ENCODE results near the gene GAPVD1.

DNA sequence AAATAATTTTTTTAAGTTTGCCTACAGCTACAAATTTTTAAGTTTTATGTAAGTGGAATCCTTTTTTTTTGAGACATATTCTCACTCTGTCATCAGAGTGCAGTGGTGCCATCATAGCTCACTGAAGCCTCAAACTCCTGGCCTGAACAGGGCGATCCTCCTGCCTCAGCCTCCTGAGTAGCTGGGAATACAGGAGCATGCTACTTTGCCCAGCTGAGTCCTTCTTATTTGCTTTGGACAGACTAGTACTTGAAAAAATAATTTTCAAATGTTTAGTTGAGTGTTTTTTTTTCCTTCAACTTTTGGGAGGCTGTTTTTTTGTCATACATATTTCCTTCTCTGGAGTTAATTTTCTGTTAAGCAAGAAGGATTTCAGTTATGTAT lies 7.4 kb downstream of the GAPVD1 start:
- no peak for TF ChIP-seq POLR2AphosphoS5 (IDR thresholded peaks at IDR 0.05; ENCODE audit: low read depth, low read length)
- no peak for TF ChIP-seq SIN3A (IDR thresholded peaks at IDR 0.05; ENCODE audit: borderline replicate concordance, insufficient read depth, low read length)
- TF ChIP-seq TAF1 (IDR thresholded peaks at IDR 0.05; ENCODE audit: borderline replicate concordance, insufficient read depth, low read length): no peak
- TF ChIP-seq, protein P1, sequence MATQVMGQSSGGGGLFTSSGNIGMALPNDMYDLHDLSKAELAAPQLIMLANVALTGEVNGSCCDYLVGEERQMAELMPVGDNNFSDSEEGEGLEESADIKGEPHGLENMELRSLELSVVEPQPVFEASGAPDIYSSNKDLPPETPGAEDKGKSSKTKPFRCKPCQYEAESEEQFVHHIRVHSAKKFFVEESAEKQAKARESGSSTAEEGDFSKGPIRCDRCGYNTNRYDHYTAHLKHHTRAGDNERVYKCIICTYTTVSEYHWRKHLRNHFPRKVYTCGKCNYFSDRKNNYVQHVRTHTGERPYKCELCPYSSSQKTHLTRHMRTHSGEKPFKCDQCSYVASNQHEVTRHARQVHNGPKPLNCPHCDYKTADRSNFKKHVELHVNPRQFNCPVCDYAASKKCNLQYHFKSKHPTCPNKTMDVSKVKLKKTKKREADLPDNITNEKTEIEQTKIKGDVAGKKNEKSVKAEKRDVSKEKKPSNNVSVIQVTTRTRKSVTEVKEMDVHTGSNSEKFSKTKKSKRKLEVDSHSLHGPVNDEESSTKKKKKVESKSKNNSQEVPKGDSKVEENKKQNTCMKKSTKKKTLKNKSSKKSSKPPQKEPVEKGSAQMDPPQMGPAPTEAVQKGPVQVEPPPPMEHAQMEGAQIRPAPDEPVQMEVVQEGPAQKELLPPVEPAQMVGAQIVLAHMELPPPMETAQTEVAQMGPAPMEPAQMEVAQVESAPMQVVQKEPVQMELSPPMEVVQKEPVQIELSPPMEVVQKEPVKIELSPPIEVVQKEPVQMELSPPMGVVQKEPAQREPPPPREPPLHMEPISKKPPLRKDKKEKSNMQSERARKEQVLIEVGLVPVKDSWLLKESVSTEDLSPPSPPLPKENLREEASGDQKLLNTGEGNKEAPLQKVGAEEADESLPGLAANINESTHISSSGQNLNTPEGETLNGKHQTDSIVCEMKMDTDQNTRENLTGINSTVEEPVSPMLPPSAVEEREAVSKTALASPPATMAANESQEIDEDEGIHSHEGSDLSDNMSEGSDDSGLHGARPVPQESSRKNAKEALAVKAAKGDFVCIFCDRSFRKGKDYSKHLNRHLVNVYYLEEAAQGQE (IDR thresholded peaks at IDR 0.05; ENCODE audit: insufficient read depth in 1 of 2, low read depth in 2 of 2, low read length in 2 of 2): no peak
- no peak for TF ChIP-seq FOXP2 (optimal IDR thresholded peaks at IDR 0.05; ENCODE audit: borderline replicate concordance, extremely low read depth, extremely low read length, insufficient read depth)
